A549 treated with AZD9567 at 1 μM for 4 hours (cell line): Measurements from ENCODE around the gene PRSS57. TPM values are rescaled to one million over a fixed set of nuclear protein-coding genes. Genes with fewer than 3 reads are reported as not detected.

ENCODE experiments used
- total RNA-seq: library from RNA; stranded (reverse); fragments of 200-300 nt; extraction: Qiagen RNA extraction; gene quantifications from 5 replicates; pipeline ENCODE4 v1.2.3, GENCODE V29; 2022; ENCODE audit not compliant: insufficient read depth

The PRSS57 gene
- 0.10 to 0.32 TPM (median 0.13 TPM) in 3 of 5 replicates, not detected in the others for total RNA-seq

GRCh38 chr19:695352-695949 is at the start of gene PRSS57:
Gene PRSS57 (minus strand): TSS chr19:695452. CDS start chr19:695430, 22 bp downstream.

GRCh38 chr19:708154-709143 is 13.2 kb upstream of the PRSS57 start, which contains the start of gene PALM:
Gene PALM (plus strand): TSS chr19:708935. CDS start chr19:709147, 212 bp downstream.

DNA sequence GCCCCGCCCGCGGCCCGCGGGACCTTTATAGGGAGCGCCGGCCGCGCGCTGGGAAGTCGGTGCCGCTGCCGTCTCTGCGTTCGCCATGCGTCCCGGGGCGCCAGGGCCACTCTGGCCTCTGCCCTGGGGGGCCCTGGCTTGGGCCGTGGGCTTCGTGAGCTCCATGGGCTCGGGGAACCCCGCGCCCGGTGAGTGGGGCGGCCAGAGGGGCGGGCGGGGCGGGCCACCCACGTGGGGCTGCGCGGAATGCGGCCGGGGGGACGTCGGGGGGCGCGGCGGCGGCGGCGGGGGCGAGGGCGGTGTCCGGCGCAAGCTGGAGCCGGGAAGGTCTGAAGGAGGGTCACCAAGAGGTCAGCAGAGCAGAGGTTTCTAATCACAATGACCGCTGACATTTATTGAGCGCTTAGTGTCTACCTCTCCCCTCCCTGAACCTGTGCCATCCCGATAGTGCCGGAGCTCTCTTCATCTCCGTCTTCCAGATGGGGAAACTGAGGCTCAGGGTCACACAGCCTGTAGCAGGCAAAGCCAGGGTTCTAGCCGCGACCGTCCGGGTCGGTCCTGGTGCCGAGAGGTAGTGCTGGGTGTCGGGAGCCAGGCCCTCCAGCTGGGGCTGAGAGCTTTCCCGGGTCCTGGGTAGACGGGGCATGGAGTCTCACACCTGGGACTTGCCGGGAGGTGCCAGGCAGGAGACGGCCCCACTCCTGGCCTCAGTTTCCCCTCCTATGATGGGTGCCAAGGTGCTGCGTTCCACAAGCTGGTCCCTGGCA is 18.7 kb downstream of the PRSS57 start, which contains the start of gene FSTL3:
Gene FSTL3 (plus strand): TSS at position 54 of the 767 bp plus-strand sequence. CDS start 32 bp downstream, at position 86.

DNA sequence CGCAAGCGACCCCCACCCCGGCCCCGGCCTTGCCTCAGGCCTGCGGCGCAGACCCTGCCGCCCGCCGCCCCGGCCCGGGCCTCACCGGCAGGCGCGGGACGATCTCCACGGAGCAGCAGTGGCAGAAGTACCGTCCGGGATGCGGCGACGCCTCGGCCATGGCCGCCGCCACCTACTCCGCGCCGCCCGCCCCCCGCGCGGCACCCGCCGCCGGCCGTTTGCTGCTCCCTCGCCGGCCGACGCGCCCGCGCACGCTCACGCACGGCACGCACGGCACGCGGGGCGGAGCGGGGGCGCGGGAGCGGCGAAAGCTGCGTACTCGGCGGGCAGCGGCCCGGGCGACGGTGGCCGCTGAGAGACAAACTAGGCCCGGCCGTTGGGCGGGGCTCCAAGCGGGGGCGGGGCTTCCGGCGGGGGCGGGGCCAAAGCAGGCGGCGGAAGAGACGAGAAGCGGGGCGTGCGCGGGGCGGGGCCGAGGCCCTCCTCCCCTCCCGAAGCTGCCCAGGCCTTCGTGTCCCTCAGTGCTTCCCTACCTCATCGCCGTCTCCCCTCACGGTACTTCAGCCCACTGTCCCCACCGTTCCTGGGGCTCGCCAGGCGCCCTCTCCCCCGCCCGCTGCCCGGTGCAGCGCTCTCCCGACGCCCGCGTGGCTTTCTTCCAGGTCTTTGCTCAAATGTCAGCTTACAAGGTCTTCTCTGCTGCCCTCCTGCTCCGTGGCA is 32.1 kb downstream of the PRSS57 start, which contains the start of gene RNF126:
Gene RNF126 (minus strand): TSS at position 253 of the 720 bp plus-strand sequence. CDS start 93 bp downstream, at position 160.

GRCh38 chr19:639253-640160 is 55.7 kb downstream of the PRSS57 start, which contains the start of gene FGF22:
Gene FGF22 (plus strand): TSS chr19:639879. CDS start chr19:639926, 47 bp downstream.

Other genes starting within 250 kb of the PRSS57 start
- 0.75 to 1.4 TPM (median 0.95 TPM) in 4 of 5 replicates, not detected in the other for gene SHC2, start 234.4 kb downstream of the PRSS57 start, total RNA-seq
- 0.16 to 0.29 TPM (median 0.24 TPM) in 4 of 5 replicates, not detected in the other for gene MADCAM1, start 199.0 kb downstream of the PRSS57 start, total RNA-seq
- gene TPGS1, start 188.0 kb downstream of the PRSS57 start, total RNA-seq, result 14.2 to 17.3 TPM (median 16.0 TPM) in 5 replicates
- 71.1 to 97.1 TPM (median 96.7 TPM) in 5 replicates for gene CDC34, start 163.7 kb downstream of the PRSS57 start, total RNA-seq
- gene GZMM, start 151.4 kb downstream of the PRSS57 start, total RNA-seq, result 0.26 to 0.62 TPM (median 0.32 TPM) in 4 of 5 replicates, not detected in the other
- 672 to 739 TPM (median 723 TPM) in 5 replicates for gene BSG, start 122.9 kb downstream of the PRSS57 start, total RNA-seq
- gene HCN2, start 105.6 kb downstream of the PRSS57 start, total RNA-seq, result 26.8 to 36.7 TPM (median 34.9 TPM) in 5 replicates
- gene POLRMT, start 61.9 kb downstream of the PRSS57 start, total RNA-seq, result 79.2 to 97.4 TPM (median 83.6 TPM) in 5 replicates
- gene FGF22, start 55.6 kb downstream of the PRSS57 start, total RNA-seq, result 0.58 to 0.97 TPM (median 0.78 TPM) in 4 of 5 replicates, not detected in the other
- 63.5 to 73.3 TPM (median 72.5 TPM) in 5 replicates for gene RNF126, start 32.2 kb downstream of the PRSS57 start, total RNA-seq
- gene FSTL3, start 19.1 kb downstream of the PRSS57 start, total RNA-seq, result 198 to 279 TPM (median 261 TPM) in 5 replicates
- gene PALM, start 13.5 kb upstream of the PRSS57 start, total RNA-seq, result 6.7 to 14.2 TPM (median 12.8 TPM) in 5 replicates
- 63.4 to 77.5 TPM (median 76.5 TPM) in 5 replicates for gene MISP, start 55.7 kb upstream of the PRSS57 start, total RNA-seq
- 220 to 256 TPM (median 229 TPM) in 5 replicates for gene PTBP1, start 102.0 kb upstream of the PRSS57 start, total RNA-seq
- gene PLPPR3, start 126.5 kb upstream of the PRSS57 start, total RNA-seq, result 2.9 to 4.8 TPM (median 4.2 TPM) in 5 replicates
- gene AZU1, start 132.4 kb upstream of the PRSS57 start, total RNA-seq, result 0.22 to 0.41 TPM (median 0.27 TPM) in 4 of 5 replicates, not detected in the other
- 0.20 to 0.55 TPM (median 0.32 TPM) in 4 of 5 replicates, not detected in the other for gene PRTN3, start 145.5 kb upstream of the PRSS57 start, total RNA-seq
- gene ELANE, start 156.9 kb upstream of the PRSS57 start, total RNA-seq, result 0.09 to 0.18 TPM (median 0.12 TPM) in 4 of 5 replicates, not detected in the other
- gene CFD, start 164.2 kb upstream of the PRSS57 start, total RNA-seq, result 19.2 to 25.8 TPM (median 23.5 TPM) in 5 replicates
- 16.3 to 22.4 TPM (median 19.0 TPM) in 5 replicates for gene MED16, start 197.7 kb upstream of the PRSS57 start, total RNA-seq
- gene RNU6-9, start 198.0 kb upstream of the PRSS57 start, total RNA-seq, result not detected in 5 replicates
- 20.0 to 43.9 TPM (median 40.6 TPM) in 5 replicates for gene R3HDM4, start 217.8 kb upstream of the PRSS57 start, total RNA-seq
- 0.28 to 0.65 TPM (median 0.43 TPM) in 4 of 5 replicates, not detected in the other for gene KISS1R, start 221.9 kb upstream of the PRSS57 start, total RNA-seq
- 3.2 to 5.1 TPM (median 3.9 TPM) in 5 replicates for gene ARID3A, start 230.6 kb upstream of the PRSS57 start, total RNA-seq